GM18868 (cell line): ENCODE data around the gene MICAL3.

Experiments used
- ATAC-seq: cut with Tn5 transposase; IDR thresholded peaks from one replicate; pipeline ENCODE4 v1.9.1; 2021; ENCODE audit warnings: mild to moderate bottlenecking, moderate library complexity; ENCODE audit not compliant: unreplicated experiment

MICAL3 gene

GRCh38 chr22:17744430-17744829, 279.9 kb downstream of the MICAL3 start:
- no peak for ATAC-seq

GRCh38 chr22:17743661-17744411, 280.5 kb downstream of the MICAL3 start:
- no peak for ATAC-seq

- peak; percentile 70 for ATAC-seq
These were observed 281.8 kb downstream of the MICAL3 start for GRCh38 chr22:17742527-17742902.

GRCh38 chr22:17741866-17742526, 282.4 kb downstream of the MICAL3 start:
- ATAC-seq: peak; percentile 10

- no peak for ATAC-seq
These were observed 285.0 kb downstream of the MICAL3 start for GRCh38 chr22:17739196-17739975.

- ATAC-seq: no peak
These were observed 285.8 kb downstream of the MICAL3 start for GRCh38 chr22:17738386-17739128.
